ENCODE measurements around the gene RPSA. TPM values are rescaled to one million over a fixed set of nuclear protein-coding genes. Genes with fewer than 3 reads are reported as not detected.

The RPSA gene
- total and polyA plus RNA-seq, 2 experiments from 2014 or later, result 1,591 to 1,827 TPM

GRCh38 chr3:39379778-39380155 lies 26.8 kb upstream of the RPSA start:
- Histone ChIP-seq H3K4me2 (no peak overlapping the region), H3K79me2 (replicated peaks; ENCODE audit: insufficient read depth) (peaks cover 8% of the 10 kb centered on the region), H3K9me2 (ENCODE audit: insufficient read depth) (no peaks in the 10 kb centered on the region), H3K27ac (ENCODE audit: low read depth) (no peak overlapping the region), H3K4me1 (ENCODE audit: insufficient read depth) (peaks cover 17% of the 10 kb centered on the region), H4K20me1 (replicated peaks; ENCODE audit: insufficient read depth) (peaks cover 3% of the 10 kb centered on the region; the same call in 1 of the 2 replicates), H3K4me3 (no peak overlapping the region), H3K27me3 (ENCODE audit: insufficient read depth) (no peaks in the 10 kb centered on the region), H3K36me3 (ENCODE audit: insufficient read depth) (no peaks in the 10 kb centered on the region), H3F3A (replicated peaks; ENCODE audit: low read depth) (no peaks in the 10 kb centered on the region), H2AFZ (no peak overlapping the region)
- Mint-ChIP-seq H3K4me1 (peaks cover 32% of the 10 kb centered on the region), H3K27ac (no peak overlapping the region), H3K9me3 (no peaks in the 10 kb centered on the region; the same call in 2 of the 3 replicates), H3K27me3 (ENCODE audit: insufficient read depth, low read depth, poor library complexity) (peaks cover 8% of the 10 kb centered on the region), H3K36me3 (ENCODE audit: low read depth) (peaks cover 3% of the 10 kb centered on the region; the same call in 1 of the 3 replicates), H3K4me3 (no peak overlapping the region)
- no peak for DNase-seq (ENCODE audit: low spot score)
- no peak for ATAC-seq
- TF ChIP-seq ZNF114 (CRISPR knock-in tag; IDR thresholded peaks at IDR 0.05), result no peak
- TF ChIP-seq, protein P1, sequence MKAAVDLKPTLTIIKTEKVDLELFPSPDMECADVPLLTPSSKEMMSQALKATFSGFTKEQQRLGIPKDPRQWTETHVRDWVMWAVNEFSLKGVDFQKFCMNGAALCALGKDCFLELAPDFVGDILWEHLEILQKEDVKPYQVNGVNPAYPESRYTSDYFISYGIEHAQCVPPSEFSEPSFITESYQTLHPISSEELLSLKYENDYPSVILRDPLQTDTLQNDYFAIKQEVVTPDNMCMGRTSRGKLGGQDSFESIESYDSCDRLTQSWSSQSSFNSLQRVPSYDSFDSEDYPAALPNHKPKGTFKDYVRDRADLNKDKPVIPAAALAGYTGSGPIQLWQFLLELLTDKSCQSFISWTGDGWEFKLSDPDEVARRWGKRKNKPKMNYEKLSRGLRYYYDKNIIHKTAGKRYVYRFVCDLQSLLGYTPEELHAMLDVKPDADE (IDR thresholded peaks at IDR 0.05), result no peak
- TF ChIP-seq, protein P2, sequence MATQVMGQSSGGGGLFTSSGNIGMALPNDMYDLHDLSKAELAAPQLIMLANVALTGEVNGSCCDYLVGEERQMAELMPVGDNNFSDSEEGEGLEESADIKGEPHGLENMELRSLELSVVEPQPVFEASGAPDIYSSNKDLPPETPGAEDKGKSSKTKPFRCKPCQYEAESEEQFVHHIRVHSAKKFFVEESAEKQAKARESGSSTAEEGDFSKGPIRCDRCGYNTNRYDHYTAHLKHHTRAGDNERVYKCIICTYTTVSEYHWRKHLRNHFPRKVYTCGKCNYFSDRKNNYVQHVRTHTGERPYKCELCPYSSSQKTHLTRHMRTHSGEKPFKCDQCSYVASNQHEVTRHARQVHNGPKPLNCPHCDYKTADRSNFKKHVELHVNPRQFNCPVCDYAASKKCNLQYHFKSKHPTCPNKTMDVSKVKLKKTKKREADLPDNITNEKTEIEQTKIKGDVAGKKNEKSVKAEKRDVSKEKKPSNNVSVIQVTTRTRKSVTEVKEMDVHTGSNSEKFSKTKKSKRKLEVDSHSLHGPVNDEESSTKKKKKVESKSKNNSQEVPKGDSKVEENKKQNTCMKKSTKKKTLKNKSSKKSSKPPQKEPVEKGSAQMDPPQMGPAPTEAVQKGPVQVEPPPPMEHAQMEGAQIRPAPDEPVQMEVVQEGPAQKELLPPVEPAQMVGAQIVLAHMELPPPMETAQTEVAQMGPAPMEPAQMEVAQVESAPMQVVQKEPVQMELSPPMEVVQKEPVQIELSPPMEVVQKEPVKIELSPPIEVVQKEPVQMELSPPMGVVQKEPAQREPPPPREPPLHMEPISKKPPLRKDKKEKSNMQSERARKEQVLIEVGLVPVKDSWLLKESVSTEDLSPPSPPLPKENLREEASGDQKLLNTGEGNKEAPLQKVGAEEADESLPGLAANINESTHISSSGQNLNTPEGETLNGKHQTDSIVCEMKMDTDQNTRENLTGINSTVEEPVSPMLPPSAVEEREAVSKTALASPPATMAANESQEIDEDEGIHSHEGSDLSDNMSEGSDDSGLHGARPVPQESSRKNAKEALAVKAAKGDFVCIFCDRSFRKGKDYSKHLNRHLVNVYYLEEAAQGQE (IDR thresholded peaks at IDR 0.05; ENCODE audit: unreplicated experiment), result no peak
- TF ChIP-seq NANOG (IDR thresholded peaks at IDR 0.05; ENCODE audit: borderline replicate concordance), result no peak
- no peak for TF ChIP-seq POLR2AphosphoS5 (IDR thresholded peaks at IDR 0.05; ENCODE audit: low read depth)
- no peak for TF ChIP-seq STAT1 (IDR thresholded peaks at IDR 0.05; ENCODE audit: unreplicated experiment)
- TF ChIP-seq EZH2phosphoT487 (IDR thresholded peaks at IDR 0.05; ENCODE audit: unreplicated experiment), result no peak
- TF ChIP-seq CREB1 (CRISPR knock-in tag; IDR thresholded peaks at IDR 0.05; ENCODE audit: low read depth), result no peak
- TF ChIP-seq ZNF331 (CRISPR knock-in tag; IDR thresholded peaks at IDR 0.05; ENCODE audit: low read depth), result no peak
- TF ChIP-seq, protein P3, sequence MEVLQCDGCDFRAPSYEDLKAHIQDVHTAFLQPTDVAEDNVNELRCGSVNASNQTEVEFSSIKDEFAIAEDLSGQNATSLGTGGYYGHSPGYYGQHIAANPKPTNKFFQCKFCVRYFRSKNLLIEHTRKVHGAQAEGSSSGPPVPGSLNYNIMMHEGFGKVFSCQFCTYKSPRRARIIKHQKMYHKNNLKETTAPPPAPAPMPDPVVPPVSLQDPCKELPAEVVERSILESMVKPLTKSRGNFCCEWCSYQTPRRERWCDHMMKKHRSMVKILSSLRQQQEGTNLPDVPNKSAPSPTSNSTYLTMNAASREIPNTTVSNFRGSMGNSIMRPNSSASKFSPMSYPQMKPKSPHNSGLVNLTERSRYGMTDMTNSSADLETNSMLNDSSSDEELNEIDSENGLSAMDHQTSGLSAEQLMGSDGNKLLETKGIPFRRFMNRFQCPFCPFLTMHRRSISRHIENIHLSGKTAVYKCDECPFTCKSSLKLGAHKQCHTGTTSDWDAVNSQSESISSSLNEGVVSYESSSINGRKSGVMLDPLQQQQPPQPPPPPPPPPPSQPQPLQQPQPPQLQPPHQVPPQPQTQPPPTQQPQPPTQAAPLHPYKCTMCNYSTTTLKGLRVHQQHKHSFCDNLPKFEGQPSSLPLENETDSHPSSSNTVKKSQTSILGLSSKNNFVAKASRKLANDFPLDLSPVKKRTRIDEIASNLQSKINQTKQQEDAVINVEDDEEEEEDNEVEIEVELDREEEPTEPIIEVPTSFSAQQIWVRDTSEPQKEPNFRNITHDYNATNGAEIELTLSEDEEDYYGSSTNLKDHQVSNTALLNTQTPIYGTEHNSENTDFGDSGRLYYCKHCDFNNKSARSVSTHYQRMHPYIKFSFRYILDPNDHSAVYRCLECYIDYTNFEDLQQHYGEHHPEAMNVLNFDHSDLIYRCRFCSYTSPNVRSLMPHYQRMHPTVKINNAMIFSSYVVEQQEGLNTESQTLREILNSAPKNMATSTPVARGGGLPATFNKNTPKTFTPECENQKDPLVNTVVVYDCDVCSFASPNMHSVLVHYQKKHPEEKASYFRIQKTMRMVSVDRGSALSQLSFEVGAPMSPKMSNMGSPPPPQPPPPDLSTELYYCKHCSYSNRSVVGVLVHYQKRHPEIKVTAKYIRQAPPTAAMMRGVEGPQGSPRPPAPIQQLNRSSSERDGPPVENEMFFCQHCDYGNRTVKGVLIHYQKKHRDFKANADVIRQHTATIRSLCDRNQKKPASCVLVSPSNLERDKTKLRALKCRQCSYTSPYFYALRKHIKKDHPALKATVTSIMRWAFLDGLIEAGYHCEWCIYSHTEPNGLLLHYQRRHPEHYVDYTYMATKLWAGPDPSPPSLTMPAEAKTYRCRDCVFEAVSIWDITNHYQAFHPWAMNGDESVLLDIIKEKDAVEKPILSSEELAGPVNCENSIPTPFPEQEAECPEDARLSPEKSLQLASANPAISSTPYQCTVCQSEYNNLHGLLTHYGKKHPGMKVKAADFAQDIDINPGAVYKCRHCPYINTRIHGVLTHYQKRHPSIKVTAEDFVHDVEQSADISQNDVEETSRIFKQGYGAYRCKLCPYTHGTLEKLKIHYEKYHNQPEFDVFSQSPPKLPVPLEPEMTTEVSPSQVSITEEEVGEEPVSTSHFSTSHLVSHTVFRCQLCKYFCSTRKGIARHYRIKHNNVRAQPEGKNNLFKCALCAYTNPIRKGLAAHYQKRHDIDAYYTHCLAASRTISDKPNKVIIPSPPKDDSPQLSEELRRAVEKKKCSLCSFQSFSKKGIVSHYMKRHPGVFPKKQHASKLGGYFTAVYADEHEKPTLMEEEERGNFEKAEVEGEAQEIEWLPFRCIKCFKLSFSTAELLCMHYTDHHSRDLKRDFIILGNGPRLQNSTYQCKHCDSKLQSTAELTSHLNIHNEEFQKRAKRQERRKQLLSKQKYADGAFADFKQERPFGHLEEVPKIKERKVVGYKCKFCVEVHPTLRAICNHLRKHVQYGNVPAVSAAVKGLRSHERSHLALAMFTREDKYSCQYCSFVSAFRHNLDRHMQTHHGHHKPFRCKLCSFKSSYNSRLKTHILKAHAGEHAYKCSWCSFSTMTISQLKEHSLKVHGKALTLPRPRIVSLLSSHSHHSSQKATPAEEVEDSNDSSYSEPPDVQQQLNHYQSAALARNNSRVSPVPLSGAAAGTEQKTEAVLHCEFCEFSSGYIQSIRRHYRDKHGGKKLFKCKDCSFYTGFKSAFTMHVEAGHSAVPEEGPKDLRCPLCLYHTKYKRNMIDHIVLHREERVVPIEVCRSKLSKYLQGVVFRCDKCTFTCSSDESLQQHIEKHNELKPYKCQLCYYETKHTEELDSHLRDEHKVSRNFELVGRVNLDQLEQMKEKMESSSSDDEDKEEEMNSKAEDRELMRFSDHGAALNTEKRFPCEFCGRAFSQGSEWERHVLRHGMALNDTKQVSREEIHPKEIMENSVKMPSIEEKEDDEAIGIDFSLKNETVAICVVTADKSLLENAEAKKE (CRISPR knock-in tag; IDR thresholded peaks at IDR 0.05), result no peak
- no peak for TF ChIP-seq EZH2 (IDR thresholded peaks at IDR 0.05; ENCODE audit: low read depth, unreplicated experiment)
- TF ChIP-seq, protein P4, sequence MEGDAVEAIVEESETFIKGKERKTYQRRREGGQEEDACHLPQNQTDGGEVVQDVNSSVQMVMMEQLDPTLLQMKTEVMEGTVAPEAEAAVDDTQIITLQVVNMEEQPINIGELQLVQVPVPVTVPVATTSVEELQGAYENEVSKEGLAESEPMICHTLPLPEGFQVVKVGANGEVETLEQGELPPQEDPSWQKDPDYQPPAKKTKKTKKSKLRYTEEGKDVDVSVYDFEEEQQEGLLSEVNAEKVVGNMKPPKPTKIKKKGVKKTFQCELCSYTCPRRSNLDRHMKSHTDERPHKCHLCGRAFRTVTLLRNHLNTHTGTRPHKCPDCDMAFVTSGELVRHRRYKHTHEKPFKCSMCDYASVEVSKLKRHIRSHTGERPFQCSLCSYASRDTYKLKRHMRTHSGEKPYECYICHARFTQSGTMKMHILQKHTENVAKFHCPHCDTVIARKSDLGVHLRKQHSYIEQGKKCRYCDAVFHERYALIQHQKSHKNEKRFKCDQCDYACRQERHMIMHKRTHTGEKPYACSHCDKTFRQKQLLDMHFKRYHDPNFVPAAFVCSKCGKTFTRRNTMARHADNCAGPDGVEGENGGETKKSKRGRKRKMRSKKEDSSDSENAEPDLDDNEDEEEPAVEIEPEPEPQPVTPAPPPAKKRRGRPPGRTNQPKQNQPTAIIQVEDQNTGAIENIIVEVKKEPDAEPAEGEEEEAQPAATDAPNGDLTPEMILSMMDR (conservative IDR thresholded peaks at IDR 0.05; ENCODE audit: low read depth in 2 of 2), result no peak
- no peak for TF ChIP-seq JUNB (IDR thresholded peaks at IDR 0.05; ENCODE audit: unreplicated experiment)
